Heart left ventricle (tissue), 13 donors: Measurements from ENCODE around the gene GUCY2C.

Source experiments
- CTCF ChIP-seq, 12 donors: fragments of 200-600 bp; sonication (generic) in 4 of 12; IDR thresholded peaks; one replicate each; pipeline versions ENCODE4 v1.5.0 to v1.8.0; 2018 to 2022; ENCODE audit warnings: antibody characterized with exemption in 12 of 12, mild to moderate bottlenecking in 5 of 12
- POLR2A ChIP-seq, 2 donors: fragments of 450-650 bp; IDR thresholded peaks; one replicate each; pipeline ENCODE4 v1.6.1; 2017; ENCODE audit warnings: antibody characterized with exemption in 2 of 2, mild to moderate bottlenecking in 2 of 2, moderate library complexity in 2 of 2
- donor health status: ischemic (EF 13 %, LVEDD 7.1; RV severe dilation, severe dysfunction).
- donor health status: DM: no; HTN: yes; CAD: no.
- donor health status: DM: no; HTN: no; CAD: no.
- donor health status: ischemic (EF 25% LVEDD 6.9; RV normal size, moderate dysfunction).
- donor health status: ischemic (EF 25% LVEDD 5.7; RV mildly dilated, moderate dysfunction).
- donor health status: ischemic (EF 35%, LVEDD 5.7; RV mildly dilated, moderate dysfunction).
- donor health status: nonischemic (EF 11% LVEDD 7.7; RV severe dilation, severe dysfunction).
- donor health status: DM: yes; HTN: yes; CAD: no.
- donor health status: PGD.
- donor health status: ischemic (EF 29% LVEDD 5.4; RV normal size, mild dysfunction).
- donor health status: nonischemic (EF 23%, LVEDD 6.1; RV moderate dilation, normal function).

- no peak for TF ChIP-seq CTCF (IDR thresholded peaks at IDR 0.05)
- no peak for TF ChIP-seq POLR2A (IDR thresholded peaks at IDR 0.05)
These were observed 3.3 kb downstream of the GUCY2C start for GRCh38 chr12:14693116-14693515.
